GM12875 (cell line): Measurements from ENCODE around the gene RABGEF1.
"Not testable (repeated sequence)": the region's sequence is repeated elsewhere in the genome, so short reads cannot be mapped to it uniquely, and the experiment has no call there.

Source experiments
- H3K4me3 ChIP-seq: one replicate; pipeline ENCODE4 v1.5.1; 2011; ENCODE audit warnings: low read depth, low read length, control low read depth
- CTCF ChIP-seq: IDR thresholded peaks from 2 replicates; pipeline ENCODE4 v1.5.1; 2011; ENCODE audit warnings: low read depth, mild to moderate bottlenecking, control low read depth, inconsistent platforms, low read length, moderate library complexity, borderline replicate concordance; ENCODE audit not compliant: insufficient read depth

The RABGEF1 gene

DNA sequence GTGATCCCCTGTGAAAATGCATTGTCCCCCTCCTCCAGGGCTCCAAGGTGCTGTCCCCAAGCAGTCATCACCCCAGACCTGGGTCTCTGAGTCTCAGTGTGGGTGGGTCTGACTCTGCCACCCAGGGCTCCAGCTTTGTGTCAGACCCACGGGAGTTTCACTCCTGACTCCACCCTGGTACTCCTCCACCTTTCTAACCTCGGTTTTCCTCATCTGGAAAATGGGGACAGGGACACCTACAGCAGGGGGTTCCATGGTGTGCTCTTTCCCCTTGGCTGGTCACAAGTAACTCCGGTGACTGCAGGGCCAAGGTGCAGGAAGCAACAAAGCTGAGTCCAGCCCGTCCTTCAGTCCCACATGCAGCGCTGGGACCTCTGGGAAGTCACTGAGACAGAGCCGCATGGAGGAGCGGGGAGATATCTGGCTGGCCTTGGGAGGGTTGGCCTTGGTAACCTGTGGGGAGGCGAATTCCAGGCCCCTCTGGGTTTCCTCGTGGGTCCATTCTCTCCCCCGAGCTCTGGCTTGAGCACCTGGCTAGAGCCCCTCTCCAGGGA lies 41.8 kb upstream of the RABGEF1 start:
- TF ChIP-seq CTCF: no peak
- no peak overlapping the region for H3K4me3 ChIP-seq

- no peak for TF ChIP-seq CTCF
- no peak overlapping the region for H3K4me3 ChIP-seq
These were observed 40.5 kb upstream of the RABGEF1 start for GRCh38 chr7:66699998-66700397.

GRCh38 chr7:66700633-66701131 lies 39.9 kb upstream of the RABGEF1 start:
- TF ChIP-seq CTCF: no peak
- no peak overlapping the region for H3K4me3 ChIP-seq

- no peak overlapping the region for H3K4me3 ChIP-seq
- TF ChIP-seq CTCF: no peak
These were observed 32.7 kb upstream of the RABGEF1 start for GRCh38 chr7:66707825-66708224.

- not testable (repeated sequence) for H3K4me3 ChIP-seq
These were observed 29.8 kb upstream of the RABGEF1 start for GRCh38 chr7:66710752-66711151.

- TF ChIP-seq CTCF: no peak
These were observed 26.8 kb upstream of the RABGEF1 start for GRCh38 chr7:66713687-66714086.

GRCh38 chr7:66716634-66717033 lies 23.9 kb upstream of the RABGEF1 start:
- H3K4me3 ChIP-seq: not testable (repeated sequence)

More at GRCh38 chr7:66713687-66714086, 26.8 kb upstream of the RABGEF1 start:
- H3K4me3 ChIP-seq: no peak overlapping the region

DNA sequence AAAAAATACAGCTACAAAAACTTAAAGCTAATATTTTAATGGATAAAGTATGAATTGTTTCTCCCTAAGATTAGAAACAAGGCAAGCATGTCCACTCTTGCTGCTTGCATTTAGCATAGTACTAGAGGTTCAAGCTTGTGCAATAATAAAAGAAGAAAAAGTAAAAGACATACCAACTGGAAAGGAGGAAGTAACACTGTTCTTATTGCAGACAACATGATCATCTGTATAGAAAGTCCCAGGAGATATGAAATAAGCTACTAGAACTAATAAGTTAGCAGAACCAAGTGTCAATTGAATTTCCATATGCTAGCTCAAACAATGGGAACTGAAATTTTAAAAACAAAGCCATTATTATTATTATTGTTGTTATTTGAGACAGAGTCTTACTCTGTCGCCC lies 20.0 kb upstream of the RABGEF1 start:
- H3K4me3 ChIP-seq: no peak overlapping the region
- TF ChIP-seq CTCF: no peak
